HepG2 (cell line): ENCODE results near the gene ZNF821. TPM values are rescaled to one million over a fixed set of nuclear protein-coding genes. Genes with fewer than 3 reads are reported as not detected.

Experiments used
- KLF11 ChIP-seq: IDR thresholded peaks from 2 replicates; pipeline ENCODE4 v1.6.1; 2016; ENCODE audit warnings: missing compliant biosample characterization
- NONO ChIP-seq, 2 experiments: fragments of 450-650 bp in 1 of 2; sonication (generic) in 1 of 2; formaldehyde crosslinking in 1 of 2; IDR thresholded peaks in 1 of 2; conservative IDR thresholded peaks in 1 of 2; 2 replicates each; pipeline versions ENCODE4 v1.6.1 to v1.8.0; 2017 to 2022; ENCODE audit warnings: mild to moderate bottlenecking in 1 of 2, missing genetic modification reagents in 1 of 2, moderate library complexity in 1 of 2
- PCBP1 ChIP-seq: fragments of 200-400 bp; formaldehyde crosslinking; IDR thresholded peaks from 2 replicates; pipeline ENCODE4 v1.6.1; 2017; ENCODE audit warnings: mild to moderate bottlenecking, low read depth, low read length, borderline replicate concordance
- SAFB2 ChIP-seq: sonication (generic); formaldehyde crosslinking; IDR thresholded peaks from 2 replicates; pipeline ENCODE4 v1.5.1; 2020; ENCODE audit warnings: missing genetic modification reagents, low read depth, mild to moderate bottlenecking, borderline replicate concordance
- SOX6 ChIP-seq, 2 experiments: fragments of 450-650 bp in 1 of 2; sonication (generic) in 1 of 2; formaldehyde crosslinking in 1 of 2; IDR thresholded peaks; 2 replicates each; pipeline versions ENCODE4 v1.4.0 to v1.6.1; 2017 to 2020; ENCODE audit warnings: antibody characterized with exemption in 1 of 2, mild to moderate bottlenecking in 1 of 2, missing genetic modification reagents in 1 of 2
- ZNF256 ChIP-seq: sonication (generic); formaldehyde crosslinking; conservative IDR thresholded peaks from 2 replicates; pipeline ENCODE4 v1.4.0; 2020; ENCODE audit warnings: missing genetic modification reagents
- ZNF292 ChIP-seq: sonication (generic); formaldehyde crosslinking; IDR thresholded peaks from 2 replicates; pipeline ENCODE4 v1.8.1; 2022; ENCODE audit warnings: mild to moderate bottlenecking, low read depth, missing genetic modification reagents, borderline replicate concordance
- ZNF33A ChIP-seq: sonication (generic); formaldehyde crosslinking; IDR thresholded peaks from 2 replicates; pipeline ENCODE4 v1.5.1; 2020; ENCODE audit warnings: missing genetic modification reagents, mild to moderate bottlenecking, moderate library complexity, borderline replicate concordance
- ZNF510 ChIP-seq: sonication (generic); formaldehyde crosslinking; IDR thresholded peaks from 2 replicates; pipeline ENCODE4 v1.4.0; 2020; ENCODE audit warnings: low read depth, mild to moderate bottlenecking, missing genetic modification reagents
- ZNF703 ChIP-seq: sonication (generic); formaldehyde crosslinking; IDR thresholded peaks from 2 replicates; pipeline ENCODE4 v1.5.1; 2020; ENCODE audit warnings: missing genetic modification reagents, mild to moderate bottlenecking, moderate library complexity, borderline replicate concordance
- ZNF720 ChIP-seq: sonication (generic); formaldehyde crosslinking; IDR thresholded peaks from 2 replicates; pipeline ENCODE4 v1.4.0; 2020; ENCODE audit warnings: missing genetic modification reagents
- ZNF775 ChIP-seq: sonication (generic); formaldehyde crosslinking; IDR thresholded peaks from 2 replicates; pipeline ENCODE4 v1.4.0; 2020; ENCODE audit warnings: missing genetic modification reagents, mild to moderate bottlenecking, moderate library complexity, borderline replicate concordance
- polyA plus RNA-seq, 8 experiments: library from polyadenylated mRNA; depleted of rRNA in 3 of 8; stranded (reverse) in 7 of 8; unstranded in 1 of 8; fragments of >200 nt; fragmentation: Illumina TruSeq in 4 of 8; extraction: Trizol in 4 of 8; gene quantifications; 2 replicates each; pipeline versions ENCODE4 v1.2.1 to v1.2.3, GENCODE V29; 2011 to 2016; ENCODE audit warnings: low read depth in 4 of 8, missing spikeins in 1 of 8, mixed read lengths in 1 of 8; ENCODE audit not compliant: insufficient read depth in 1 of 8
- total RNA-seq, 5 experiments: library from RNA; depleted of rRNA; stranded (reverse); fragments of >200 nt; fragmentation: Illumina TruSeq; extraction: Trizol; gene quantifications; 2 replicates each; pipeline ENCODE4 v1.2.3, GENCODE V29; 2016; ENCODE audit warnings: low read depth in 1 of 5
- TF ChIP-seq, protein P1 (sequence below): sonication (generic); formaldehyde crosslinking; IDR thresholded peaks from 2 replicates; pipeline ENCODE4 v1.4.0; 2020; ENCODE audit warnings: missing genetic modification reagents
- TF ChIP-seq, protein P2 (sequence below): sonication (generic); formaldehyde crosslinking; IDR thresholded peaks from 2 replicates; pipeline ENCODE4 v1.9.0; 2021; ENCODE audit warnings: missing genetic modification reagents, borderline replicate concordance
- TF ChIP-seq, protein P3 (sequence below): sonication (generic); formaldehyde crosslinking; IDR thresholded peaks from 2 replicates; pipeline ENCODE4 v1.5.1; 2020; ENCODE audit warnings: mild to moderate bottlenecking, missing genetic modification reagents

The ZNF821 gene
- total and polyA plus RNA-seq, 2 of the 13 experiments (the other 11 are each of a cell fraction or from before 2014, with no cell fraction given), result 7.0 to 9.1 TPM

DNA sequence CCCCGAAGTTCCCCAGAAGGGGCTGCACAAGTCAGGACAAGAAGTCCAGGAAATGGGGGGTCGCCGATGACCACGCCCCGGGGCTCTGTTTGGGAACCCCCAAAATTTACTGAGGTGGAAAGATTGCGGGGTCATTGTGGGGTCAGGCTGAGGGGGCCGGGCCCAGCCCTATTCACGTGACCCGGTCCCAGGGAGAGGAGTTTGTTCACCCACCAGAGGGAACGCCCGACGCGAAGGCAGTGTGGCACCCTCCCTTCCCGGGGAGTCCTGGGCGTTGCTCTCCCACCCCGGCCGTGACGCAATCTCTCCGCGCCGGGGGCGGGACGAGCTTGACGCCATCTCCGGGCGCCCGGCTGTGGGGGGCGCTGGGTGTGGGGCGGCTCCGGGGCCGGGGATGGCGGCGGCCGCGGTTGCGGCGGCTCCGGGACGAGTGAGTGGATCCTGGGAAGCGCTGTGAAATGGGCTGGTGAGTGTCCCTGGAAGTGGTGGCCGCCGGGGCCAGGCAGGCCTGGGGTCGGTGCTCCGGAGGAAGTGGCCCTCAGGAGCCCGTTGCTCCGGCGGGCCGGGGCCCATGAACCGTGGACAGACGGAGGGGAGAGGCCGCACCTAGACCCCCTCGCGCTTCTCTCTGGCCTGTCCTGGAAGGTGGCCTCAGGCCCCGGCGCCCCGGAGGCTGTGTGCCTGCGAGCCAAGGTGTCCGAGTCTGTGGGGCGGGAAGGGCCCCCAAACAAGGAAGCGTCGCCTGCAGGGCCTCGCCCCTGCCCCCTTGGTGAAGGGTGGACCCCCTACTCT, 38.1 kb downstream of the ZNF821 start, which contains the start of gene ATXN1L (continued):
- TF ChIP-seq ZNF703 (no peak; the same call in 1 of the 2 replicates), ZNF510 (CRISPR knock-in tag) (no peak), KLF11 (CRISPR knock-in tag) (no peak), PCBP1 (peak; percentile 73; the same call in 1 of the 2 replicates), ZNF292 (no peak), ZNF33A (CRISPR knock-in tag) (peak; percentile 31; the same call in 1 of the 2 replicates), ZNF720 (CRISPR knock-in tag) (no peak), SAFB2 (peak; percentile 97), NONO (IDR thresholded peaks at IDR 0.05) (no peak), NONO (CRISPR knock-in tag; conservative IDR thresholded peaks at IDR 0.05) (peak; percentile 81), ZNF775 (CRISPR knock-in tag) (no peak; the same call in 1 of the 2 replicates), SOX6 (IDR thresholded peaks at IDR 0.05) (no peak), SOX6 (CRISPR knock-in tag; IDR thresholded peaks at IDR 0.05) (peak; percentile 36; the same call in 1 of the 2 replicates), ZNF256 (CRISPR knock-in tag) (no peak)
- TF ChIP-seq, protein P1, sequence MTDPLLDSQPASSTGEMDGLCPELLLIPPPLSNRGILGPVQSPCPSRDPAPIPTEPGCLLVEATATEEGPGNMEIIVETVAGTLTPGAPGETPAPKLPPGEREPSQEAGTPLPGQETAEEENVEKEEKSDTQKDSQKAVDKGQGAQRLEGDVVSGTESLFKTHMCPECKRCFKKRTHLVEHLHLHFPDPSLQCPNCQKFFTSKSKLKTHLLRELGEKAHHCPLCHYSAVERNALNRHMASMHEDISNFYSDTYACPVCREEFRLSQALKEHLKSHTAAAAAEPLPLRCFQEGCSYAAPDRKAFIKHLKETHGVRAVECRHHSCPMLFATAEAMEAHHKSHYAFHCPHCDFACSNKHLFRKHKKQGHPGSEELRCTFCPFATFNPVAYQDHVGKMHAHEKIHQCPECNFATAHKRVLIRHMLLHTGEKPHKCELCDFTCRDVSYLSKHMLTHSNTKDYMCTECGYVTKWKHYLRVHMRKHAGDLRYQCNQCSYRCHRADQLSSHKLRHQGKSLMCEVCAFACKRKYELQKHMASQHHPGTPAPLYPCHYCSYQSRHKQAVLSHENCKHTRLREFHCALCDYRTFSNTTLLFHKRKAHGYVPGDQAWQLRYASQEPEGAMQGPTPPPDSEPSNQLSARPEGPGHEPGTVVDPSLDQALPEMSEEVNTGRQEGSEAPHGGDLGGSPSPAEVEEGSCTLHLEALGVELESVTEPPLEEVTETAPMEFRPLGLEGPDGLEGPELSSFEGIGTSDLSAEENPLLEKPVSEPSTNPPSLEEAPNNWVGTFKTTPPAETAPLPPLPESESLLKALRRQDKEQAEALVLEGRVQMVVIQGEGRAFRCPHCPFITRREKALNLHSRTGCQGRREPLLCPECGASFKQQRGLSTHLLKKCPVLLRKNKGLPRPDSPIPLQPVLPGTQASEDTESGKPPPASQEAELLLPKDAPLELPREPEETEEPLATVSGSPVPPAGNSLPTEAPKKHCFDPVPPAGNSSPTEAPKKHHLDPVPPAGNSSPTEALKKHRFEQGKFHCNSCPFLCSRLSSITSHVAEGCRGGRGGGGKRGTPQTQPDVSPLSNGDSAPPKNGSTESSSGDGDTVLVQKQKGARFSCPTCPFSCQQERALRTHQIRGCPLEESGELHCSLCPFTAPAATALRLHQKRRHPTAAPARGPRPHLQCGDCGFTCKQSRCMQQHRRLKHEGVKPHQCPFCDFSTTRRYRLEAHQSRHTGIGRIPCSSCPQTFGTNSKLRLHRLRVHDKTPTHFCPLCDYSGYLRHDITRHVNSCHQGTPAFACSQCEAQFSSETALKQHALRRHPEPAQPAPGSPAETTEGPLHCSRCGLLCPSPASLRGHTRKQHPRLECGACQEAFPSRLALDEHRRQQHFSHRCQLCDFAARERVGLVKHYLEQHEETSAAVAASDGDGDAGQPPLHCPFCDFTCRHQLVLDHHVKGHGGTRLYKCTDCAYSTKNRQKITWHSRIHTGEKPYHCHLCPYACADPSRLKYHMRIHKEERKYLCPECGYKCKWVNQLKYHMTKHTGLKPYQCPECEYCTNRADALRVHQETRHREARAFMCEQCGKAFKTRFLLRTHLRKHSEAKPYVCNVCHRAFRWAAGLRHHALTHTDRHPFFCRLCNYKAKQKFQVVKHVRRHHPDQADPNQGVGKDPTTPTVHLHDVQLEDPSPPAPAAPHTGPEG (CRISPR knock-in tag), result peak; percentile 57; the same call in 1 of the 2 replicates
- TF ChIP-seq, protein P2, sequence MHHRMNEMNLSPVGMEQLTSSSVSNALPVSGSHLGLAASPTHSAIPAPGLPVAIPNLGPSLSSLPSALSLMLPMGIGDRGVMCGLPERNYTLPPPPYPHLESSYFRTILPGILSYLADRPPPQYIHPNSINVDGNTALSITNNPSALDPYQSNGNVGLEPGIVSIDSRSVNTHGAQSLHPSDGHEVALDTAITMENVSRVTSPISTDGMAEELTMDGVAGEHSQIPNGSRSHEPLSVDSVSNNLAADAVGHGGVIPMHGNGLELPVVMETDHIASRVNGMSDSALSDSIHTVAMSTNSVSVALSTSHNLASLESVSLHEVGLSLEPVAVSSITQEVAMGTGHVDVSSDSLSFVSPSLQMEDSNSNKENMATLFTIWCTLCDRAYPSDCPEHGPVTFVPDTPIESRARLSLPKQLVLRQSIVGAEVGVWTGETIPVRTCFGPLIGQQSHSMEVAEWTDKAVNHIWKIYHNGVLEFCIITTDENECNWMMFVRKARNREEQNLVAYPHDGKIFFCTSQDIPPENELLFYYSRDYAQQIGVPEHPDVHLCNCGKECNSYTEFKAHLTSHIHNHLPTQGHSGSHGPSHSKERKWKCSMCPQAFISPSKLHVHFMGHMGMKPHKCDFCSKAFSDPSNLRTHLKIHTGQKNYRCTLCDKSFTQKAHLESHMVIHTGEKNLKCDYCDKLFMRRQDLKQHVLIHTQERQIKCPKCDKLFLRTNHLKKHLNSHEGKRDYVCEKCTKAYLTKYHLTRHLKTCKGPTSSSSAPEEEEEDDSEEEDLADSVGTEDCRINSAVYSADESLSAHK, result no peak
- TF ChIP-seq, protein P3, sequence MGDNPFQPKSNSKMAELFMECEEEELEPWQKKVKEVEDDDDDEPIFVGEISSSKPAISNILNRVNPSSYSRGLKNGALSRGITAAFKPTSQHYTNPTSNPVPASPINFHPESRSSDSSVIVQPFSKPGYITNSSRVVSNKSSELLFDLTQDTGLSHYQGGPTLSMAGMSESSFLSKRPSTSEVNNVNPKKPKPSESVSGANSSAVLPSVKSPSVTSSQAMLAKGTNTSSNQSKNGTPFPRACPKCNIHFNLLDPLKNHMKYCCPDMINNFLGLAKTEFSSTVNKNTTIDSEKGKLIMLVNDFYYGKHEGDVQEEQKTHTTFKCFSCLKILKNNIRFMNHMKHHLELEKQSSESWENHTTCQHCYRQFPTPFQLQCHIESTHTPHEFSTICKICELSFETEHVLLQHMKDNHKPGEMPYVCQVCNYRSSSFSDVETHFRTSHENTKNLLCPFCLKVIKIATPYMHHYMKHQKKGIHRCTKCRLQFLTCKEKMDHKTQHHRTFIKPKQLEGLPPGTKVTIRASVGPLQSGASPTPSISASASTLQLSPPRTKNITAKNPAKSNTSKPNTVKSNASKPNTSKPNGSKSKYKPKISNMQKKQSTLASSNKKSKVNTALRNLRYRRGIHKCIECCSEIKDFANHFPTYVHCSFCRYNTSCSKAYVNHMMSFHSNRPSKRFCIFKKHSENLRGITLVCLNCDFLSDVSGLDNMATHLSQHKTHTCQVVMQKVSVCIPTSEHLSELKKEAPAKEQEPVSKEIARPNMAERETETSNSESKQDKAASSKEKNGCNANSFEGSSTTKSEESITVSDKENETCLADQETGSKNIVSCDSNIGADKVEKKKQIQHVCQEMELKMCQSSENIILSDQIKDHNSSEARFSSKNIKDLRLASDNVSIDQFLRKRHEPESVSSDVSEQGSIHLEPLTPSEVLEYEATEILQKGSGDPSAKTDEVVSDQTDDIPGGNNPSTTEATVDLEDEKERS (CRISPR knock-in tag), result no peak
